Heart left ventricle (tissue), 16 donors: ENCODE data around the gene SLC23A2. TPM values are rescaled to one million over a fixed set of nuclear protein-coding genes. Genes with fewer than 3 reads are reported as not detected.
"Not testable (repeated sequence)": the region's sequence is repeated elsewhere in the genome, so short reads cannot be mapped to it uniquely, and the experiment has no call there.

Source experiments
- ATAC-seq, 4 donors: fragments of 200-7000 bp; cut with Tn5 transposase; one replicate each; pipeline ENCODE4 v1.9.1; 2020 to 2022; ENCODE audit warnings: moderate library complexity in 4 of 4, mild to moderate bottlenecking in 3 of 4, moderate number of reproducible peaks in 1 of 4
- DNase-seq, 5 donors: peaks; one replicate each; pipeline ENCODE4 v3.0.0-alpha.2; 2020
- H3K27ac ChIP-seq, 12 donors: fragments of 200-600 bp; sonication (generic) in 4 of 12; one replicate each; pipeline versions ENCODE4 v1.5.0 to v1.8.0; 2016 to 2022; ENCODE audit warnings: mild to moderate bottlenecking in 2 of 12
- H3K27me3 ChIP-seq, 9 donors: fragments of 200-600 bp; sonication (generic) in 2 of 9; one replicate each; pipeline versions ENCODE4 v1.5.1 to v1.8.0; 2016 to 2022; ENCODE audit warnings: mild to moderate bottlenecking in 3 of 9
- H3K36me3 ChIP-seq, 9 donors: fragments of 200-600 bp; sonication (generic) in 2 of 9; one replicate each; pipeline versions ENCODE4 v1.5.0 to v1.8.0; 2018 to 2022; ENCODE audit warnings: mild to moderate bottlenecking in 2 of 9
- H3K4me1 ChIP-seq, 12 donors: fragments of 200-600 bp; sonication (generic) in 4 of 12; one replicate each; pipeline versions ENCODE4 v1.5.0 to v1.8.0; 2016 to 2022; ENCODE audit warnings: mild to moderate bottlenecking in 3 of 12
- H3K4me3 ChIP-seq, 12 donors: fragments of 200-600 bp; sonication (generic) in 4 of 12; one replicate each; pipeline versions ENCODE4 v1.5.0 to v1.8.0; 2017 to 2022; ENCODE audit warnings: mild to moderate bottlenecking in 9 of 12, moderate library complexity in 4 of 12
- H3K9me3 ChIP-seq, 12 donors: fragments of 200-600 bp; sonication (generic) in 4 of 12; one replicate each; pipeline versions ENCODE4 v1.5.0 to v1.8.0; 2016 to 2022; ENCODE audit warnings: mild to moderate bottlenecking in 1 of 12
- POLR2A ChIP-seq, 2 donors: fragments of 450-650 bp; IDR thresholded peaks; one replicate each; pipeline ENCODE4 v1.6.1; 2017; ENCODE audit warnings: antibody characterized with exemption in 2 of 2, mild to moderate bottlenecking in 2 of 2, moderate library complexity in 2 of 2
- WGBS, 4 donors: extraction: QIAGEN DNeasy Blood & Tissue Kit in 2 of 4; methylation state at CpG; one replicate each; pipeline versions ENCODE4 v1.1.5 to v1.1.7; 2013 to 2018; 5-methylcytosine and 5-hydroxymethylcytosine counted together
- intact Hi-C, 10 donors: fragments of 100-400 bp; cut with DNase I; formaldehyde crosslinking; loops; one replicate each; pipeline versions ENCODE4 v1.11.1 to v1.14.2; 2022
- polyA plus RNA-seq, 2 donors: library from polyadenylated mRNA; stranded (reverse); fragments of 200-250 nt; gene quantifications; one replicate each; pipeline ENCODE4 v1.2.3, GENCODE V29; 2013
- total RNA-seq, 9 donors: library from RNA; depleted of rRNA in 2 of 9; stranded (reverse); fragments of >200 nt in 2 of 9; fragmentation: NEBNext Ultra II Directional in 3 of 9; extraction: Animal tissue kit (Norgen Biotek cat#: 25700) in 3 of 9; gene quantifications; one replicate each; pipeline versions ENCODE4 v1.1.0 to v1.2.4, GENCODE V29; 2016 to 2023
- TF ChIP-seq, protein P1 (sequence below), 12 donors: fragments of 200-600 bp; sonication (generic) in 4 of 12; IDR thresholded peaks; one replicate each; pipeline versions ENCODE4 v1.5.0 to v1.8.0; 2018 to 2022; ENCODE audit warnings: antibody characterized with exemption in 12 of 12, mild to moderate bottlenecking in 5 of 12
- donor health status: ischemic (EF 13 %, LVEDD 7.1; RV severe dilation, severe dysfunction).
- donor health status: healthy with polysubstance abuse.
- donor health status: DM: no; HTN: yes; CAD: no.
- donor health status: DM: no; HTN: no; CAD: no.
- donor health status: ischemic (EF 25% LVEDD 6.9; RV normal size, moderate dysfunction).
- donor health status: ischemic (EF 25% LVEDD 5.7; RV mildly dilated, moderate dysfunction).
- donor health status: healthy.
- donor health status: DM: yes; HTN: yes; CAD: no.
- donor health status: ischemic (EF 35%, LVEDD 5.7; RV mildly dilated, moderate dysfunction).
- donor health status: nonischemic (EF 11% LVEDD 7.7; RV severe dilation, severe dysfunction).
- donor health status: DM: yes; HTN: yes; CAD: no.
- donor health status: PGD.
- donor health status: ischemic (EF 29% LVEDD 5.4; RV normal size, mild dysfunction).
- donor health status: nonischemic (EF 23%, LVEDD 6.1; RV moderate dilation, normal function).

The SLC23A2 gene
- total and polyA plus RNA-seq, 11 donors: 3.0 to 18.7 (median 8.1) TPM

DNA sequence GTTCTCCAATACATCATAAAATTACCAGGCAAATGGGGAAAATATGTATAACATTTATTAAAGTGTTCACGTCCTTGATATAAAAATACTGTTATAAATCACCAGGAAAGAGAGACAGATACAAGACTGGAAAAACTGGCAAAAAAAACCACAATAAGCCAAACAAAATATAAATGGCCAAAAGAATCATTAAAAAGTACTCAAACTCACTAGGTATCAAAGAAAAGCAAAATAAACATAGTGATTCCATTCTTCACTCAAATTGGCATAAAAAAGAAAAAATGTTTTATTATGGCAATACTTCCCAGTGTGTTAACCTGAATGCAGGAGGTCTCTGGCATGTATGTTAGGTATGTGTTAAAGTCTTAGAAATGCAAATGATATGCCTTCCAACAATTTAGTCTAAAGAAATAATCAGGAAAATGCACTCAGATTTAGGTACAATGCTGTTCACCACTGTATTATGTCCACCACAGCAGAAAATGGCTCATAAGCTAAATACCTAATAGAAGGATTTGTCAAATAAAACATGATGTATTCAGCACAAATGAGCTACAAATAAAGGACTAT lies 21.4 kb downstream of the SLC23A2 start:
- H3K27ac ChIP-seq: no peak overlapping the region
- peaks cover 0 to 12% (median 8%) of the 10 kb centered on the region in 12 donors for H3K4me1 ChIP-seq
- ATAC-seq: no peak
- intact Hi-C loops: loop anchor here in 1 of 10 donors (10.0 kb wide), 1 partner anchor 55 kb away; no protein-coding TSS in a partner anchor
- TF ChIP-seq POLR2A (IDR thresholded peaks at IDR 0.05): no peak
- TF ChIP-seq, protein P1, sequence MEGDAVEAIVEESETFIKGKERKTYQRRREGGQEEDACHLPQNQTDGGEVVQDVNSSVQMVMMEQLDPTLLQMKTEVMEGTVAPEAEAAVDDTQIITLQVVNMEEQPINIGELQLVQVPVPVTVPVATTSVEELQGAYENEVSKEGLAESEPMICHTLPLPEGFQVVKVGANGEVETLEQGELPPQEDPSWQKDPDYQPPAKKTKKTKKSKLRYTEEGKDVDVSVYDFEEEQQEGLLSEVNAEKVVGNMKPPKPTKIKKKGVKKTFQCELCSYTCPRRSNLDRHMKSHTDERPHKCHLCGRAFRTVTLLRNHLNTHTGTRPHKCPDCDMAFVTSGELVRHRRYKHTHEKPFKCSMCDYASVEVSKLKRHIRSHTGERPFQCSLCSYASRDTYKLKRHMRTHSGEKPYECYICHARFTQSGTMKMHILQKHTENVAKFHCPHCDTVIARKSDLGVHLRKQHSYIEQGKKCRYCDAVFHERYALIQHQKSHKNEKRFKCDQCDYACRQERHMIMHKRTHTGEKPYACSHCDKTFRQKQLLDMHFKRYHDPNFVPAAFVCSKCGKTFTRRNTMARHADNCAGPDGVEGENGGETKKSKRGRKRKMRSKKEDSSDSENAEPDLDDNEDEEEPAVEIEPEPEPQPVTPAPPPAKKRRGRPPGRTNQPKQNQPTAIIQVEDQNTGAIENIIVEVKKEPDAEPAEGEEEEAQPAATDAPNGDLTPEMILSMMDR (IDR thresholded peaks at IDR 0.05): no peak
- H3K4me3 ChIP-seq: no peak overlapping the region
- H3K27me3 ChIP-seq: no peaks in the 10 kb centered on the region
- DNase-seq: no peak
- WGBS, 4 donors: 86 to 96% (median 92%) methylated on average over 1 of the region's 1 CpG
- no peaks in the 10 kb centered on the region for H3K9me3 ChIP-seq
- no peaks in the 10 kb centered on the region for H3K36me3 ChIP-seq

DNA sequence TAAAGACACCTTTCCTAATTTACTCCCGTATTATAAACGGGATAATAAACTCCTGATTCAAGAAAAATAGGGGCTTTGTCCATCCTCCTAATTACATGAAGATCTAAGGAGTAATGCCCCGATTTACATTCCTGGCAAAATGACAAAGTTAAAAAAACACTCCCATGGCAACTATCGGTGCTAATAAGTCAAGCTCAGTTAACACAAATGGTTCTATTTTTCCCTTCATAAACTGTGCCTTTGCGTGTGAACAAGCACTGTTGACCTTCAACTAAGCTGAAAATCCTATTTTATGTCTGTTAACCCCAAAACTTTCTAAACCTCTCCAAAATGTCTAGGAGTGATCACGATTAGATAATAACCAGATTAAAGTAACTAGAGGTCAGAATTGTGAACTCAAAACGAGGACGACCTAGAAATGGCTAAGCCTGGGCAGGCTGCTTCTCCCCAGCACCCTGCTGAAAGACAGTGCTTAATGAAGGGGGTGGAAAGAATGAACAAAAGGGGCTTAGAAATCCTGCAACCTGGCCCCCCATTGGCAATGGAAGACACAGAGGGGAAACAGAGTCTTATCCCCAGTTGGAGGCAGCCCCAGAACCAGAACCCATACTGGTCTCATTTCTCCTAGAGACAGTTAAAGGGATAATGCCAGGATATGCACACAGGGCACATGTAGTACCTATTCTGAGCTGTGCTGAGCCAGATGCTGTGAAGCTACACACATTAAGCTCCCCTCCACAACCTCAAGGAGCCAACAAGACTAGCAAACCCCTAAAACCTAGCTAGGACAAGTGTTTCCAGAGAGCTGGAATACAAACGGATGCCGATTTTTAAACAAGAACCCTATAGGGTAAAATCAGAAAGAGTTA lies 23.0 kb downstream of the SLC23A2 start:
- Histone ChIP-seq H3K4me3 (no peak overlapping the region), H3K36me3 (no peaks in the 10 kb centered on the region), H3K27ac (no peak overlapping the region), H3K27me3 (no peaks in the 10 kb centered on the region), H3K9me3 (no peaks in the 10 kb centered on the region), H3K4me1 (peaks cover 0 to 23% (median 16%) of the 10 kb centered on the region in 12 donors)
- ATAC-seq (peak in 2 of 4 donors; percentile 36 to 47), DNase-seq (no peak)
- TF ChIP-seq, protein P1 (IDR thresholded peaks at IDR 0.05): no peak
- no peak for TF ChIP-seq POLR2A (IDR thresholded peaks at IDR 0.05)
- intact Hi-C loops: loop anchor here in 1 of 10 donors (10.0 kb wide), 1 partner anchor 57 kb away; no protein-coding TSS in a partner anchor
- 56 to 59% (median 58%) methylated on average over 10 of the region's 10 CpGs for WGBS, 4 donors

DNA sequence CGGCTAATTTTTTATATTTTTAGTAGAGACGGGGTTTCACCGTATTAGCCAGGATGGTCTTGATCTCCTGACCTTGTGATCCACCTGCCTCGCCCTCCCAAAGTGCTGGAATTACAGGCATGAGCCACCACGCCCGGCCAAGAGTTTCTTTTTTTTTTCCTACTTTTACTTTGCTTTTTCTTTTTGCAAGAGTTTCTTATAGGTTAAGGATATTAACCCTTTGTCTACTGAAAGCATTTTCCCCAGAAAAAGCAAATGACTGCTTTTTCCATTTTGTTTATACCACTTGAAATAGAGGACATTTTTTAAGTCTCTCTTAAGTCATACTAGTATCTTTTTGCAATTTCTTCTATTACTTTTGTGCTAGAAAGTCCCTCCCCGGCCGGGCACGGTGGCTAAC lies 25.3 kb downstream of the SLC23A2 start:
- not testable (repeated sequence) for H3K27me3 ChIP-seq, DNase-seq, H3K4me3 ChIP-seq, H3K9me3 ChIP-seq, H3K27ac ChIP-seq, H3K36me3 ChIP-seq, ATAC-seq
- H3K4me1 ChIP-seq: peaks cover 0 to 30% (median 20%) of the 10 kb centered on the region in 12 donors
- 94 to 98% (median 95%) methylated on average over 9 of the region's 9 CpGs for whole genome bisulfite sequencing, 4 donors
- intact Hi-C loops: loop anchor here in 1 of 10 donors (10.0 kb wide), 1 partner anchor 59 kb away; no protein-coding TSS in a partner anchor

DNA sequence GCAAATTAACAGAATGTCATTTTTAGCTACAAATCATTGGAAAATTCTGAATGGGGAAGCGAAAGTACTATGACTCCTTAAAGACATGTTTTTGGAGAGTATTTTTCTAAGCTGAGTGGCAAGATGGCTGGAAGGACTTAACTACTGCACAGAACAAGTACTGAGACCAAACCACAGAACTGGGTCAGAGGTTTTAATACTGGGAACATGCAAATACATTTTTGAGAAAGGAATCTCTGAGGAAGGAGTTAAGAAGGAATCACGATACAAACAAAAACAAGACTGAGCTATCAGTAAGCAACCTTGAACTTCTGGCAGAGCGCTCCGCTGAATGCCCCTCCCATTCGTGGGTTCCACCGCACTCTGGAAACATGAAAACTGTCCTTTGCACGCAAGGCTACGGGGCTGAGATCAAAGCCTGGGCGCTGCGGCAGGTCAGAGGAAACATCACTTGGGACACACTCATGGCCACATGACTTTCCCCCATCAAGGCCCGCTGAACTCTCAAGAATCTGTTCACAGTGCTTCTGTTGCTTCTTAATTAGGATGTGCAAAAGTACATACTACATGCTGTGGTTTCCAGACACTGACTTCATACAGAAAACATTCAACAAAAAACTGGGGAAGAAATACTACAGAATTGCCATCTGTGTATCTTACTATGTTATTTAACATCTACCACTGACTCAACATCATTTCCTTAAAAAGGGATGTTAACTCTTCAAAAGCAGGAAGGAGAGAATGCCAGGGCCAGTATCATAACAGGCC lies 27.8 kb downstream of the SLC23A2 start:
- H3K9me3 ChIP-seq: no peaks in the 10 kb centered on the region
- DNase-seq: peak in 3 of 5 donors; percentile 13 to 39 (median 20)
- H3K27me3 ChIP-seq: no peaks in the 10 kb centered on the region
- 37 to 57% (median 48%) methylated on average over 11 of the region's 11 CpGs for WGBS, 4 donors
- peak overlapping the region in 9 of 12 donors; percentile 4 to 52 (median 30) for H3K4me3 ChIP-seq
- H3K27ac ChIP-seq: peak overlapping the region in 9 of 12 donors; percentile 3 to 83 (median 44)
- TF ChIP-seq POLR2A (IDR thresholded peaks at IDR 0.05): no peak
- TF ChIP-seq, protein P1 (IDR thresholded peaks at IDR 0.05): no peak
- peaks cover 0 to 26% (median 18%) of the 10 kb centered on the region in 12 donors for H3K4me1 ChIP-seq
- peaks cover 0 to 25% (median 21%) of the 10 kb centered on the region in 9 donors for H3K36me3 ChIP-seq
- intact Hi-C loops: loop anchor here in 1 of 10 donors (10.0 kb wide), 1 partner anchor 61 kb away; no protein-coding TSS in a partner anchor
- ATAC-seq: peak; percentile 37 to 72 (median 53)
